ENCODE measurements around the gene CASR. TPM values are rescaled to one million over a fixed set of nuclear protein-coding genes. Genes with fewer than 3 reads are reported as not detected.
"Not testable (repeated sequence)": the region's sequence is repeated elsewhere in the genome, so short reads cannot be mapped to it uniquely, and the experiment has no call there.

The CASR gene
- total RNA-seq, 2 experiments from 2014 or later = 0.04 TPM; not detected in 1

GRCh38 chr3:122199552-122199951, 16.1 kb downstream of the CASR start:
- ChIA-PET CTCF (ENCODE audit: unreplicated experiment) (no interaction called here), POLR2A (no interaction called here)
- no peaks in the 10 kb centered on the region for H4K20me1 ChIP-seq (ENCODE audit: insufficient read depth, low read length)

GRCh38 chr3:122200661-122201060, 17.2 kb downstream of the CASR start:
- no TSS peak for BruUV-seq (replicated peaks)
- CTCF ChIA-PET (ENCODE audit: unreplicated experiment) = no interaction called here
- POLR2A ChIA-PET = no interaction called here
- Histone ChIP-seq H3K9me2 (ENCODE audit: insufficient read depth, low read length) (no peaks in the 10 kb centered on the region), H3K4me1 (ENCODE audit: insufficient read depth, low read length, poor library complexity, severe bottlenecking) (no peaks in the 10 kb centered on the region), H3K27ac (ENCODE audit: low read depth, low read length, poor library complexity, severe bottlenecking) (no peak overlapping the region), H3K36me3 (ENCODE audit: insufficient read depth, low read length) (no peaks in the 10 kb centered on the region), H3K4me2 (ENCODE audit: low read length) (no peak overlapping the region), H4K20me1 (ENCODE audit: insufficient read depth, low read length) (no peaks in the 10 kb centered on the region), H3K9me3 (ENCODE audit: low read length) (no peaks in the 10 kb centered on the region), H3K79me2 (ENCODE audit: insufficient read depth, low read depth, low read length) (no peaks in the 10 kb centered on the region), H3K4me3 (ENCODE audit: low read depth, low read length, poor library complexity, severe bottlenecking) (no peak overlapping the region), H2AFZ (ENCODE audit: low read length) (no peak overlapping the region)
- DNase-seq (ENCODE audit: low spot score) = no peak
- intact Hi-C loops (cut with micrococcal nuclease; ENCODE audit: unreplicated experiment) = no loop called here
- TF ChIP-seq CTCF (conservative IDR thresholded peaks at IDR 0.05; ENCODE audit: low read length) (no peak), EZH2phosphoT487 (IDR thresholded peaks at IDR 0.05; ENCODE audit: borderline replicate concordance, low read depth, low read length) (no peak)

More at GRCh38 chr3:122199552-122199951, 16.1 kb downstream of the CASR start:
- TF ChIP-seq CTCF (conservative IDR thresholded peaks at IDR 0.05; ENCODE audit: low read length) = no peak
- TF ChIP-seq EZH2phosphoT487 (IDR thresholded peaks at IDR 0.05; ENCODE audit: borderline replicate concordance, low read depth, low read length) = no peak
- Histone ChIP-seq H3K27ac (ENCODE audit: low read depth, low read length, poor library complexity, severe bottlenecking) (no peak overlapping the region), H3K79me2 (ENCODE audit: insufficient read depth, low read depth, low read length) (no peaks in the 10 kb centered on the region), H3K36me3 (ENCODE audit: insufficient read depth, low read length) (no peaks in the 10 kb centered on the region), H3K4me2 (ENCODE audit: low read length) (no peak overlapping the region), H3K9me3 (ENCODE audit: low read length) (no peaks in the 10 kb centered on the region), H2AFZ (ENCODE audit: low read length) (no peak overlapping the region), H3K4me3 (ENCODE audit: low read depth, low read length, poor library complexity, severe bottlenecking) (no peak overlapping the region), H3K9me2 (ENCODE audit: insufficient read depth, low read length) (no peaks in the 10 kb centered on the region), H3K4me1 (ENCODE audit: insufficient read depth, low read length, poor library complexity, severe bottlenecking) (no peaks in the 10 kb centered on the region)
- no TSS peak for BruUV-seq (replicated peaks)
- no peak for DNase-seq (ENCODE audit: low spot score)
- intact Hi-C loops (cut with micrococcal nuclease; ENCODE audit: unreplicated experiment) = no loop called here

- H3K4me1 ChIP-seq (ENCODE audit: insufficient read depth, low read length, poor library complexity, severe bottlenecking); H3K9me2 ChIP-seq (ENCODE audit: insufficient read depth, low read length); H3K4me3 ChIP-seq (ENCODE audit: low read depth, low read length, poor library complexity, severe bottlenecking); intact Hi-C loops (cut with micrococcal nuclease; ENCODE audit: unreplicated experiment); H2AFZ ChIP-seq (ENCODE audit: low read length); H3K4me2 ChIP-seq (ENCODE audit: low read length); POLR2A ChIA-PET; H3K27ac ChIP-seq (ENCODE audit: low read depth, low read length, poor library complexity, severe bottlenecking); H3K36me3 ChIP-seq (ENCODE audit: insufficient read depth, low read length); H3K79me2 ChIP-seq (ENCODE audit: insufficient read depth, low read depth, low read length); H4K20me1 ChIP-seq (ENCODE audit: insufficient read depth, low read length); H3K9me3 ChIP-seq (ENCODE audit: low read length); CTCF ChIA-PET (ENCODE audit: unreplicated experiment); DNase-seq (ENCODE audit: low spot score); BruUV-seq (replicated peaks): not testable (repeated sequence)
Observed at GRCh38 chr3:122201476-122201875, 18.0 kb downstream of the CASR start.
